ENCODE measurements around the gene MKX.

GRCh38 chr10:27655296-27655695 is 90.3 kb downstream of the MKX start:
- TF ChIP-seq CTCF (IDR thresholded peaks at IDR 0.05; ENCODE audit: low read length), result no peak
- TF ChIP-seq EZH2phosphoT487 (IDR thresholded peaks at IDR 0.05; ENCODE audit: low read length), result no peak
- no peak for TF ChIP-seq EZH2 (optimal IDR thresholded peaks at IDR 0.05; ENCODE audit: low read depth, low read length)
